AG10803 (cell line): ENCODE results near the gene LEF1.

Source experiments
- DNase-seq: peaks from one replicate; pipeline ENCODE4 v3.0.0; 2010; ENCODE audit warnings: low read depth
- H3K4me3 ChIP-seq: 2 replicates; pipeline ENCODE4 v1.5.1; 2011; ENCODE audit warnings: mild to moderate bottlenecking, low read length, control low read depth
- TF ChIP-seq, protein P1 (sequence below): conservative IDR thresholded peaks from 2 replicates; pipeline ENCODE4 v1.5.1; 2011; ENCODE audit warnings: mild to moderate bottlenecking, low read length, control low read depth, inconsistent platforms

The LEF1 gene

DNA sequence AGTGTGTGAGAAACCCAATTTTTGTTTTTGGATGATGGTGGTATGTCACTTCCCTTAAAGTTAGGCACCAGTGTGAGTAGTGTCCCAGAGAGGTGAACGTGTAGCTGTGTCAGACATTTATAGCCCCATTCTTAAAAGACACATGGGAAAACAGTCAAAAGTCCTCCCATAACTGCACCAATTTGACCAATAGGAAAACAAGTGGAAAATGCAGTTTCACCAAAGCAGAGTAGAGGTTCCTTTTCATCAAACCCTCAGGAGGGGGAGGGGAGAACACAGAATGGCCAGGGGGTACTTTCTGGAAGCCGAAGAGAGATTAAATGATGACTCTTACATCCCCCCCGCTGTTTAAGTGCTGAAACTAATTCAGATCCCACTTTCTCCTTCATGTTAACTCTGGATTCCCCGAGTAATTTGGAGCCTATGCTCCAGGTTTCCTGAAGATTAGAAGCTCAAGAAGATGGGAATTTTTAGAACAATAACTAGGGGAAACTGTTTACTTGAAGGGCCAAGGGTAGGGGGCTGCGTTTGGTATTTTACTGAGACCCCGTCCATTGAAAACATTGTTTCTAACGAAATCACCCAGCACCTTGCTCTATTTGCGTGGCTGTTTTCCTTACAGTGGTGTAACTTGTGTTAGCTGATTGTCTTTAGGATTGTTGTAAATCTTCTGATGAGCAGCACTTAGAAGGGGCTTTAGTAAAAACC lies 2.1 kb upstream of the LEF1 start:
- H3K4me3 ChIP-seq = no peak overlapping the region
- no peak for DNase-seq
- TF ChIP-seq, protein P1, sequence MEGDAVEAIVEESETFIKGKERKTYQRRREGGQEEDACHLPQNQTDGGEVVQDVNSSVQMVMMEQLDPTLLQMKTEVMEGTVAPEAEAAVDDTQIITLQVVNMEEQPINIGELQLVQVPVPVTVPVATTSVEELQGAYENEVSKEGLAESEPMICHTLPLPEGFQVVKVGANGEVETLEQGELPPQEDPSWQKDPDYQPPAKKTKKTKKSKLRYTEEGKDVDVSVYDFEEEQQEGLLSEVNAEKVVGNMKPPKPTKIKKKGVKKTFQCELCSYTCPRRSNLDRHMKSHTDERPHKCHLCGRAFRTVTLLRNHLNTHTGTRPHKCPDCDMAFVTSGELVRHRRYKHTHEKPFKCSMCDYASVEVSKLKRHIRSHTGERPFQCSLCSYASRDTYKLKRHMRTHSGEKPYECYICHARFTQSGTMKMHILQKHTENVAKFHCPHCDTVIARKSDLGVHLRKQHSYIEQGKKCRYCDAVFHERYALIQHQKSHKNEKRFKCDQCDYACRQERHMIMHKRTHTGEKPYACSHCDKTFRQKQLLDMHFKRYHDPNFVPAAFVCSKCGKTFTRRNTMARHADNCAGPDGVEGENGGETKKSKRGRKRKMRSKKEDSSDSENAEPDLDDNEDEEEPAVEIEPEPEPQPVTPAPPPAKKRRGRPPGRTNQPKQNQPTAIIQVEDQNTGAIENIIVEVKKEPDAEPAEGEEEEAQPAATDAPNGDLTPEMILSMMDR = no peak

DNA sequence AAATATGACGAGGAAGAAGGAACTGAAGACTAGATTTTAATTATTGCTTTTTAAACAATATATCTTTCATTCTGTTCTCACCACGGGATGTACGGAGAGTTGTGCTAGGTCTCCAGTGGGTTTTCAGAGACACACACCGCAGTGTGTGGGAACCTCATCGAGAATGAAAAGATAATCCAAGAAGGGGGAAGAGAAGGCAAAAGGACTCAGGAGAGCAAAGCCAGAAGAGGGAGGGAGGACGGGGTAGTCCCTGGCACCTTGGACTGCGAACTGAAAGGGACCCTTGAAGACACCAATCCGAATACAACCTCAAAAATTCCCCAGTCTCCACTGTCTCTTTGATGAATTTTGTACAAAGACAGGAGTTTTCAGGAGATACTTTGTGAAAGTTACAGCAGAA lies 932 bp upstream of the LEF1 start:
- TF ChIP-seq, protein P1 = no peak
- H3K4me3 ChIP-seq = no peak overlapping the region

DNA sequence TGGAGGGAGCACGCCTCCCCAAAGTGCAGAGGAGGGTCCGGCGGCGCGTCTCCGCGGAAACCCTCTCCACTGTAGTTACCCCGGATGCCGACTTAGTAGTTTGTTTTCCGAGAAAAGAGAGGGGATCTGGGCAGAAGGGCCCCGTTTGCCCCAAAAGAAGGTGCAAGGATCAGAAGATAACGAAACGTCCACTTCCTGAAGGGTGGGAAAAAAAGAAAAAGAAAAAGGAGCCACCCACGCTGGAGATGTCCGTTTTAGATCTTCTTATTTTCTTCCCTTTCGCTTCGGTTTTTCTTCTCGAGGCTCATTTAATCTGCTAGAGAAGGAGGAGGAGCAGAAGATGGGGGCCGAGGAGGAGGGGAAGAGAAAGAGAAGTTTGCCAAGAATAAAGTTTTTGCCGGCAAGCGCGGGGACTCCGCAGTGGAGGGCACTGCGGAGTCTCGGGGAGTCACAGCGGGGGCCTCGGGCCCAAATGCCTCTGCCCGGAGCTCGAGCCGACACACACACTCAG lies 517 bp downstream of the LEF1 start:
- TF ChIP-seq, protein P1 = no peak

More for the DNA sequence above, 932 bp upstream of the LEF1 start:
- no peak for DNase-seq

DNA sequence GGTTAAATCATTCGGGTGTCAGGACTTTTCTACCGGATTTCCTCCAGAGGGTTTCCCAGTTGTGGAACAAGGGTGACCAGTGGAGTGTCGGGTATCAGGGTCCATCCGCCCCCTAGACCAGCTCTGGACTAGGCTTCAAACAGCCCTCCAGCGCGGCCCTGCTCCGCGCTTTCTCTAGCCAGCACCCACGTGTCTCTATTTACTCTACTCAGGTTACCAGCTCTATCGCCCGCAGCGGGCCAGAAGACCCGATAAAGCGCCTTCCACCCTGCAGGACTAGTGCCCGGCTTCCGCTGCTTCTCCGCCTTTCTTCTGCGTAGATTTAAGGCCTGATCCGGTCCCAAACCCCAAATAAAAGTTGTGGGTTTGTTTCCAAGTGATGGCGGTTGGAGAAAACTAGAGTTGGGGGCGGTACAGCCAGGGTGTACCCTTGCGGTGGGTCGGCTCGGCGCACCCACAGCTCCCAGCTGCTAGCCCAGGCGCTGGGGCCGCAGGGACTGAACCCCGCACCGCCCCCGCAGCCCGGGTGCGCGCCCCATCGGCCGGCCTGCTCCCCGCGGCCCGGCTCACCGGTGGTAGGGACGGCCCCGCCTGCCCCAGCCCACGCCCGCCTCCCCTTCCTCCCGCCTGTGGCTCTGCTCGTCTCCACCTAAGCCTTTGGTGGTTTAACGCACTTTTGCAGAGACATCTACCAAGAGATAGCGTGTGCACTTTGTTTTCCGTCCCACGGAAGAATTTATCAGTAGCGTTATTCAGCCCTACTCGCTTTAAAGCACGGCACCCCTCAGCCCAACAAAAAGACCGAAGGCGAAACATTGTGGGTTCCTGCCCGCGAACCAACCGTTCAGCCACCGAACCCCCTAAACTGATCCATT lies 2.1 kb downstream of the LEF1 start:
- peak overlapping the region; percentile 54 for H3K4me3 ChIP-seq
- no peak for DNase-seq
- TF ChIP-seq, protein P1 = no peak

More for the DNA sequence above, 517 bp downstream of the LEF1 start:
- no peak for DNase-seq
- H3K4me3 ChIP-seq = peak overlapping the region; percentile 59

DNA sequence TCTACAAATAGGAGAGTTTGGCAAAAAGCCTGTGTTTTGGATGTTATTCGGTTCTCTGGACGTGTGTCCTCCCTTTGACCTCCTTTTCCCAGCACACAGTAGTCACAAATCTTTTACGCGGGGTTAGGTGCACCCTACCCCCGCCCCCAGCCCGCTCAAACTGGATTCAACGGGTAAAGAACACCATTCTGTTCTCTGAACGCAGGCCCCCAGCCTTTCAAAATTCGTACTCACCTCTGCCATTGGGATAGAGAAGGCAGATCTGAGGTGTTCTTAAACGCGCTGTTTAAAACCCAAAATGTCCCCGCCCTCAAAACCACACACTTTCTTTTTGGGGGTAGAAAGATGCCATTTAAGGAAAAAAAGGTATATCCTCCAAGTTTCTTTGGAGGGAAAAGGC lies 2.7 kb downstream of the LEF1 start:
- TF ChIP-seq, protein P1 = no peak
- H3K4me3 ChIP-seq = no peak overlapping the region
- no peak for DNase-seq

DNA sequence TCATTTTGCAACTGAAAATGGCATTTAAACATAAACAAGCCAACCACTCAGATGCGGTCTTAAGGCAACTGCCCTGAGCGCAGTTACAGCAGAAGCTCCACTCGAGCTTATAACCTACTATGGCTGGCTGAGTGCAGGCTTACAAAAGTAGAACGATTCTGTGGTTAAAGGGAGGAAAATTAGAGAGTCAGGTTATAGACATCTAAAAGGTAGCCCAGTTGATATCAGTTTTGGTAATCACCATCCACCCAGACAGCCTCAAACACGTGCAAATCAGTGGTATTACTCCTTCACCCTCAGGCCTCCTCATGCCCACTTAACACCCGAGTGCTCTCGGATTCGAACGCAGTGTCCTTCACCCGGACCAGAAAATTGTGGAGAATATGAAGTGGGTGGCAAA lies 3.1 kb downstream of the LEF1 start:
- no peak overlapping the region for H3K4me3 ChIP-seq
- TF ChIP-seq, protein P1 = no peak
- DNase-seq = no peak
